Gastrocnemius medialis (tissue), 4 donors: Measurements from ENCODE around the gene AACS. TPM values are rescaled to one million over a fixed set of nuclear protein-coding genes. Genes with fewer than 3 reads are reported as not detected.
A peak's percentile ranks its signal among the peaks of the same experiment; 100 is the strongest.

ENCODE experiments used
- ATAC-seq, 2 donors: fragments of 150-250 bp; one replicate each; pipeline ENCODE4 v1.9.1; 2016
- DNase-seq, 2 donors: peaks; one replicate each; pipeline ENCODE4 v3.0.0-alpha.2; 2019
- H3K27ac ChIP-seq, 4 donors: fragments of 200-600 bp; sonication (generic); 1 replicate in 1 of 4; 2 replicates in 3 of 4; pipeline ENCODE4 v1.5.1; 2016 to 2018; ENCODE audit warnings: mild to moderate bottlenecking in 2 of 4, moderate library complexity in 1 of 4
- H3K27me3 ChIP-seq, 3 donors: fragments of 200-600 bp; sonication (generic) in 2 of 3; 1 replicate in 1 of 3; 2 replicates in 2 of 3; pipeline versions ENCODE4 v1.5.1 to v1.6.0; 2016 to 2019; ENCODE audit warnings: mild to moderate bottlenecking in 1 of 3, moderate library complexity in 1 of 3
- H3K36me3 ChIP-seq, 2 donors: fragments of 200-600 bp; sonication (generic) in 1 of 2; one replicate each; pipeline ENCODE4 v1.5.1; 2017 to 2018
- H3K4me1 ChIP-seq, 2 donors: fragments of 200-600 bp; sonication (generic) in 1 of 2; one replicate each; pipeline ENCODE4 v1.5.1; 2016 to 2017; ENCODE audit warnings: mild to moderate bottlenecking in 2 of 2
- H3K4me3 ChIP-seq, 4 donors: fragments of 200-600 bp; sonication (generic) in 3 of 4; 1 replicate in 1 of 4; 2 replicates in 3 of 4; pipeline ENCODE4 v1.5.1; 2016 to 2019; ENCODE audit warnings: mild to moderate bottlenecking in 2 of 4
- H3K9me3 ChIP-seq, 3 donors: fragments of 200-600 bp; sonication (generic) in 2 of 3; 1 replicate in 1 of 3; 2 replicates in 2 of 3; pipeline ENCODE4 v1.5.1; 2016 to 2019
- CTCF ChIP-seq, 5 experiments: fragments of 450-650 bp in 3 of 5; fragments of 200-600 bp in 2 of 5; sonication (generic) in 2 of 5; IDR thresholded peaks in 4 of 5; conservative IDR thresholded peaks in 1 of 5; 1 replicate in 4 of 5; 2 replicates in 1 of 5; pipeline ENCODE4 v1.5.1; 2016 to 2019; ENCODE audit warnings: antibody characterized with exemption in 5 of 5, mild to moderate bottlenecking in 3 of 5, moderate library complexity in 3 of 5
- POLR2A ChIP-seq, 2 donors: fragments of 450-650 bp; IDR thresholded peaks; one replicate each; pipeline ENCODE4 v1.6.1; 2017; ENCODE audit warnings: antibody characterized with exemption in 2 of 2, mild to moderate bottlenecking in 2 of 2, moderate library complexity in 2 of 2
- in situ Hi-C, 4 donors: fragments of 200-750 bp; cut with MboI; loops; one replicate each; pipeline versions ENCODE4 v1.15.0 to v1.8.0; 2017; ENCODE audit warnings: low sequenced_read_pairs in 4 of 4
- intact Hi-C: fragments of 100-400 bp; cut with DNase I; formaldehyde crosslinking; loops from one replicate; pipeline ENCODE4 v1.15.1; 2023; ENCODE audit warnings: low total_unique reads
- total RNA-seq, 4 donors: library from RNA; depleted of rRNA; stranded (reverse); fragments of >200 nt; gene quantifications; one replicate each; pipeline versions ENCODE4 v1.1.0 to v1.2.3, GENCODE V29; 2016

AACS gene
- total RNA-seq, 4 donors from 2014 or later, result 6.0 to 11.8 (median 8.8) TPM

GRCh38 chr12:125033288-125033687, 31.9 kb upstream of the AACS start:
- H3K36me3 ChIP-seq, result no peaks in the 10 kb centered on the region
- H3K9me3 ChIP-seq, result no peaks in the 10 kb centered on the region
- ATAC-seq (no peak), DNase-seq (no peak)
- no peak overlapping the region for H3K27ac ChIP-seq
- TF ChIP-seq CTCF (IDR thresholded peaks at IDR 0.05 in 4 of 5, conservative IDR thresholded peaks at IDR 0.05 in 1 of 5), result no peak
- no peak for TF ChIP-seq POLR2A (IDR thresholded peaks at IDR 0.05)
- H3K4me1 ChIP-seq, result no peaks in the 10 kb centered on the region
- H3K27me3 ChIP-seq, result no peaks in the 10 kb centered on the region
- in situ Hi-C loops (no loop called here), intact Hi-C loops (no loop called here)
- no peak overlapping the region for H3K4me3 ChIP-seq

- ATAC-seq, result no peak
- H3K27ac ChIP-seq, result no peak overlapping the region
- no peaks in the 10 kb centered on the region for H3K4me1 ChIP-seq
- H3K36me3 ChIP-seq, result no peaks in the 10 kb centered on the region
- no peaks in the 10 kb centered on the region for H3K27me3 ChIP-seq
- in situ Hi-C loops (no loop called here), intact Hi-C loops (no loop called here)
- TF ChIP-seq POLR2A (IDR thresholded peaks at IDR 0.05) (no peak), CTCF (IDR thresholded peaks at IDR 0.05 in 4 of 5, conservative IDR thresholded peaks at IDR 0.05 in 1 of 5) (no peak)
- DNase-seq, result no peak
- no peak overlapping the region for H3K4me3 ChIP-seq
- H3K9me3 ChIP-seq, result no peaks in the 10 kb centered on the region
Measured at GRCh38 chr12:125038976-125039625, 26.1 kb upstream of the AACS start.

DNA sequence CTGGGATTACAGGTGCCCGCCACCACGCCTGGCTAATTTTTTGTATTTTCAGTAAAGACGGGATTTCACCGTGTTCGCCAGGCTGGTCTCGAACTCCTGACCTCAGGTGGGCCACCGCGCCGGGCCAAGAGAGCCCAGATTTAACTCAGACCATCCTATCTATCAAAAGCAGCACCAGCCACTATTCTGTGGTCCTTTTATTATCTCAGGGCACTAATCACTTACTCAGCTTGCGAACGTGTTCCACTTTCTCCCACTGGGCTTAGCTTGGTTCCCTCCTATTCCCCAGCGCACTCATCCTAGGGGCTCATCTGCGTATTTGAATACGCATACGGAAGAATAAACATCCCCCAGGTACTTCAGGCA, 16.2 kb upstream of the AACS start:
- Histone ChIP-seq H3K4me3 (peak overlapping the region; percentile 63 to 72 (median 64)), H3K27ac (peak overlapping the region; percentile 64 to 83 (median 74)), H3K9me3 (no peaks in the 10 kb centered on the region), H3K27me3 (no peaks in the 10 kb centered on the region), H3K36me3 (no peaks in the 10 kb centered on the region), H3K4me1 (peaks cover 0 to 4% of the 10 kb centered on the region in 2 donors)
- in situ Hi-C loops, result no loop called here
- intact Hi-C loops, result loop anchor here (1.0 kb wide), 1 partner anchor 16 kb away; the partner anchor contains the start of gene AACS
- no peak for TF ChIP-seq CTCF (IDR thresholded peaks at IDR 0.05 in 4 of 5, conservative IDR thresholded peaks at IDR 0.05 in 1 of 5)
- TF ChIP-seq POLR2A (IDR thresholded peaks at IDR 0.05), result no peak
- peak; percentile 45 to 56 for ATAC-seq
- no peak for DNase-seq

GRCh38 chr12:125050446-125050845, 14.8 kb upstream of the AACS start:
- intact Hi-C loops (no loop called here), in situ Hi-C loops (no loop called here)
- H3K27ac ChIP-seq, result no peak overlapping the region
- H3K9me3 ChIP-seq, result no peaks in the 10 kb centered on the region
- ATAC-seq (no peak), DNase-seq (no peak)
- H3K4me1 ChIP-seq, result peaks cover 0 to 4% of the 10 kb centered on the region in 2 donors
- no peaks in the 10 kb centered on the region for H3K36me3 ChIP-seq
- H3K4me3 ChIP-seq, result no peak overlapping the region
- H3K27me3 ChIP-seq, result no peaks in the 10 kb centered on the region
- TF ChIP-seq CTCF (IDR thresholded peaks at IDR 0.05 in 4 of 5, conservative IDR thresholded peaks at IDR 0.05 in 1 of 5) (no peak), POLR2A (IDR thresholded peaks at IDR 0.05) (no peak)

DNA sequence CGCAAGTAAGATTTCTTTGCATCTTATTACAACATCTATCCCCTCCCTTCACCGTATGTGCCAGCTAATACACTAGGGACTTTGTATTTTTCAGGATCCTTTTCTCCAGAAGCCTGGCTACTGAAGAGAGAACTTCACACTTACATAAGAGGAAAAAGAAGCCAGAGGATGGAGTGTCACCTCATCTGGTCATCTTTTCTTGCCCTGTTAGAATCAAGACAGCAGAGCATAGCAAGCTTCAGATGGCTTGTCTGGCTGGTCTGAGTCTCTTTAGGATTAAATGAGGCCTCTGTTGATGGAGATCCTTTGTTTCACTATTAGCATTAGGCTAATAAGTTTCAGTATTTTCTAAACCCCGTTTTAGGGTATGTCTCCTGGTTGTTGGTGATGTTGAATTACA, 14.4 kb upstream of the AACS start:
- TF ChIP-seq CTCF (IDR thresholded peaks at IDR 0.05 in 4 of 5, conservative IDR thresholded peaks at IDR 0.05 in 1 of 5), result no peak
- TF ChIP-seq POLR2A (IDR thresholded peaks at IDR 0.05), result no peak
- ATAC-seq (no peak), DNase-seq (no peak)
- in situ Hi-C loops, result no loop called here
- intact Hi-C loops, result no loop called here
- Histone ChIP-seq H3K27me3 (no peaks in the 10 kb centered on the region), H3K4me3 (no peak overlapping the region), H3K4me1 (peaks cover 0 to 4% of the 10 kb centered on the region in 2 donors), H3K36me3 (no peaks in the 10 kb centered on the region), H3K27ac (no peak overlapping the region), H3K9me3 (no peaks in the 10 kb centered on the region)
